GM11168 (cell line): ENCODE data around the gene SDF4.

Experiments
- in situ Hi-C: fragments of 300-500 bp; cut with MboI; formaldehyde crosslinking; loops from one replicate; pipeline ENCODE4 v1.12.0; 2022; ENCODE audit warnings: low sequenced_read_pairs; ENCODE audit not compliant: unreplicated experiment

Gene SDF4, protein sequence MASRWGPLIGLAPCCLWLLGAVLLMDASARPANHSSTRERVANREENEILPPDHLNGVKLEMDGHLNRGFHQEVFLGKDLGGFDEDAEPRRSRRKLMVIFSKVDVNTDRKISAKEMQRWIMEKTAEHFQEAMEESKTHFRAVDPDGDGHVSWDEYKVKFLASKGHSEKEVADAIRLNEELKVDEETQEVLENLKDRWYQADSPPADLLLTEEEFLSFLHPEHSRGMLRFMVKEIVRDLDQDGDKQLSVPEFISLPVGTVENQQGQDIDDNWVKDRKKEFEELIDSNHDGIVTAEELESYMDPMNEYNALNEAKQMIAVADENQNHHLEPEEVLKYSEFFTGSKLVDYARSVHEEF

DNA sequence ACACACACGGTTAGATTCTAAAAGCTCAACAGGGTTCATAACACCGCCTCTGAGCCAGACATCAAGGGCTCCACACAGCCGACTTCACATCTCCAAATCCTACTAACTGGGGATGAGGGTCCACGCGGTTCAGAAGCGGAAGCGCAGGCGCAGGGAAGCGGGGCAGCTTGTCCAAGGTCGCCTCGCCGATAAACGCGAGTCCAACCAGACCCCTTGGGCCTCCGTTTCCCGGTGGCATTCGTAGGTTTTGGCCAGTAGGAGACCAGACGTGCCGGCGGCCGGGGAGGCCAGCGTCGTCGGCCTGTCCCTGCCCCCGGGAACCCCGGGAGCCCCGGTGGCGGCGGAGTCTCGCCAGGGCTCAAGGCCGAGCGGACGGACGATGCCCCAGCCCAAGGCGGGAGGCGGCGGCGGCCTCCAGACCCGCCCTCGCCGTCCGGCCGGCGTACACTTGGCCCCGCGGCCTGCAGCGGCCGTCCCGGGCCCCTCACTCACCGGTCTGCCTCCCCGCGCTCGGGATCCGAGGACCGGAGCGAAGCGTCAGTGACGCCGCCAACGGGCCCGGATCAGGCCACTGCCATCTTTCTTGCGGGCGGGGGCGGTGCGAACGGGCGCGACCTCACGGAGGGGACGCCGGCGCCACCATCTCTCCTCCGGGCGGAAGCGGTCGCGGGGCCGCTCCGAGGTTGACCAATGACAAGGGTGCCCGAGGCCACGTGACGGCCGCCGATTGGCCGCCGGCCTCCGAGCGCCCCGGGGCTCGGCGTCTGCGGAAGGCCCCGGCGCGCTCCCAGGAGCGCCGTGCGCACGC, at the start of gene SDF4:
Gene SDF4, minus strand, starts transcription at position 602 of the 808 bp plus-strand sequence. CDS start 3,229 bp downstream, outside the sequence.
- in situ Hi-C loops, result no loop called here

DNA sequence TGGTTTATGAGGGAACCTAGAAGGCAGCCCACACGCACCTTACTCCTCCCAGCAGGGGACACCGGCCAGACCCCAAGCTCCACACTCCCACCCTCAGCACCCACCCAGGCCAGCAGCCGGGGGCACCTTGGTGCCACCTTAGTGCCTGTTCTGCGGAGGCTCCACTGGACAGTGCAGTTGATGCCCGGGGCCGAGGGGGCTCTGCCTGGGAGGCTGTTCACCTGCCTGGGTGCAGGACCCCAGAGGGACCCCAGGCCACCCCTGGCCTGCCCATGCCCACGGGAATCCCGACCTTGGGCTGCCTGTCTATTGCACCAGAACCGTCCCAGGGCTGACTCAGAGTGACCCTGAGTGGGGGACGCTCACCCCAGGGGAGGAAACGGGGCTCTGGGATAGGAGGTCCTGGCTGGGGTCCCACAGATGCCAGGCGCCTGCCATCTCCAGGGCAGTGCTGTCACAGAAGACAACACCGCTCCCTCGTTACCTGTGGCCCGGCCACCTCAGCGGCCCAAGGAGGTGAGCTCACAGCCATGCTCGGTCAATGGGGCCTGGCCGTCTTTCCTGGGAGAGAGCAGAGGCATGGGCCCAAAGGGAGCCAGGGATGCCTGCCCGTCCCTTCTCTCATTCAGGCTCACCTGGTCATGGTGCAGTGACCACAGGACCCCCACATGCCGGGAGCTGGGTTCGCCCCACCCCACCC, 49.1 kb upstream of the SDF4 start:
- in situ Hi-C loops, result no loop called here

GRCh38 chr1:1279028-1279427, 47.2 kb upstream of the SDF4 start:
- in situ Hi-C loops, result no loop called here

DNA sequence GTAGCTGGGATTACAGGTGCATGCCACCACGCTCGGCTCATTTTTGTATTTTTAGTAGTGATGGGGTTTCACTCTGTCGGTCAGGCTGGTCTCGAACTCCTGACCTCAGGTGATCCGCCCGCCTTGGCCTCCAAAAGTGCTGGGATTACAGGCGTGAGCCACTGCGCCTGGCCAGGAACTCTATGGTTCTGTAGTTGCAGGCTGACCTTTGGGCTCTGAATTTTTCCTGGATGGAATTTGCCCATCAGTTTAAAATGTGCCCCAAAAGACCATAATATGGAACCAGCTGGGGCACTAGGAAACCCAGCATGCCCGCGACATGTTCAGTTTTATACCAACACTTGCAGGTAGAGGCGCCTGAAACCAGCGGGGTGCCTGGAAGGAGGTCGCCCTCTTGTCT, 46.8 kb upstream of the SDF4 start:
- in situ Hi-C loops, result no loop called here

DNA sequence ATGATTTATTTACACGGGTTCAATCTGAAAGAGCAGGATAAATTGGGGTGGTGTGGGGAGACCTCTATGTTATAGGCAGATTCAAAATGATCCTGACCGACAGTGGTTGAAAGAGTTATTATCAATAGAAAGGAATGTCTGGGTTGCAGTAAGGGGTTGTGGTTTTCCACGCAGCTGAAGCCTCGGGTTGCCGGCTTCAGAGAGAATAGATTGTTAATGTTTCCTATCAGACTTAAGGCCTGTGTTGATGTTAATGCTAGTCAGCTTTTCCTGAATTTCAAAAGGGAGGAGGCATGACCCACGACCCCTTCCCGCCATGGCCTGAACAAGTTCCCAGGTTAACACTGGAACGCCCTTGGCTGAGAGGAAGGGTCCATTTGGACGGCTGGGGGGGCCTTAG, 44.0 kb upstream of the SDF4 start:
- in situ Hi-C loops, result no loop called here

- in situ Hi-C loops, result no loop called here
Observed at GRCh38 chr1:1274931-1275431, 43.2 kb upstream of the SDF4 start.

GRCh38 chr1:1274299-1274930, 42.6 kb upstream of the SDF4 start:
- in situ Hi-C loops, result no loop called here

DNA sequence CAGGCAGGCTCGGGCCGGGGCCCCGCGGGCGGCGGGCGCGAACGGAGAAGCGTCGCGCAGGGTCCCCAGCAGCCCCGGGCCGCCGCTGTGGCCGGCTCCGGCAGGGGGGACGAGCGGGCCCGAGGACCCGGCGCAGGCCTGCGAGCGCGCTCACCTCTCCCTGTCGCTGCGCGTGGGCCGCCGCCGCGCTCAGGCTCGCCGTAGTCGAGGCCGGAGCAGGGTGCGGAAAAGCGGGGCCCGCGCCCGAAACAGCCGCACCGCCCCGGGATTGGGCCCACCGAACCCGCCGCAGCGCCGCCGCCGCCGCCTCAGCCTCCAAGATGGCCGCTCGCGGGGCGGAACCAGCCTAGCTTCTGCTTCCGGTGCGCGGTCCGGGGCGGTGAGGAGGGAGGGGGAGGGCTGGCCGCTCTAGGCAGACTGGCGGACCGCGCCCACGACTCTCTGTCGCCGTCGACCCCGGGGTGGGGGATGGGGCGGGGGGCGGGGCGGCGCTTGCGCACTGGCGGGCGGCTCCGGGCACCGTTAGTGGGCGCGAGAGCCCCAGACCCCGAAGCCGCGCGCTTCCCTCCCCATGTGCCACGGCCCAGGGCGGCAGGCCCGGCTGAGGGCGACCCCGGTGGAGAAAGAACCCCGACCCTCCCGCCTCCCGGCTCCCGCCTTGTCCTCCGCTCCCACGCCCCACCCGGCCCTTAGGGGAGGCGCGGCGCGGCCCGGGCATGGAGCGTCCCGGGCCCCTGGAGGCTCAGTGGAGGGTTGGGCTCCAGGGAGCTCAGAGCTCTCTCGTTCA, 41.9 kb upstream of the SDF4 start, which contains the start of gene UBE2J2:
Gene UBE2J2, minus strand, starts transcription at position 343 of the 787 bp plus-strand sequence. CDS start 5,862 bp downstream, outside the sequence.
- in situ Hi-C loops, result no loop called here

GRCh38 chr1:1273209-1273511, 41.4 kb upstream of the SDF4 start:
- in situ Hi-C loops, result no loop called here

DNA sequence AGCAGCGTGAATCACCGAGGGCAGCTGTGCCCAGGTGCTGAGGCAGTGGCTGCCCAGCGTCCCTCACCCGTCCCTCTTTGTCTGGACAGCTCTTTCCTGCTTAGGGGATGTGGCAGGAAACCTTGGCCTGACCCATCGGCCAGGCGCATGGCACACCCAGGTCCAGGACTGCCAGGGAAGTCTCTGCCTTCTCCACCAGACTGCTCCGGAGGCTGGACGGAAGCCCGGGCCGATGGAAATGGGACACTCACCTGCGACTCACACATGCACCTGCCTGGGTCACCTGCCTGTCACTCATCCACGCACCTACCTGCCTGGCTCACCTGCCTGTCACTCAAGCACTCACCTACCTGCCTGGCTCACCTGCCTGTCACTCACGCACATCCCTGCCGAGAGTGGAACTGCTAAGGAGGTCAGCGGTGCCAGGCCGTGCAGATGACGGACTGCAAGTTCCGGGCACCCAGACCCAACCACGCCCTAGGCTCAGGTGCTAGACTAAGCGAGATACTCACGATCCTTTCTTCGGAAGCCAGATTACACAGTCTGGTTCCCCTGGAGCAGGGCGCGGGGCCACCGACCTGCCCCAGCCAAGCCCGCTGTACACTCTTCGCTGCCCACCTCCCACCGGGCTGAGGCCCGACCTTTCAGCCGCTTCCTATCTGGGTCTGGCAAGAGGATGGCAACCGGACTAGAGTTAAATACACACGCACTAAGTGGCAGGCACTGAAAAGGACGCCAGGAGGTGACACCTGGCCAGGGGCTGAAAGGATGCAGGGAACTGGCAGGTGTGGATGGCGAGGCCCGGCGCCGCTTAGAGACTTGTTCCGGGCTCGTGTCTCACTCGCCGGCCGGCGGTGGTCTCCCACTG, 40.8 kb upstream of the SDF4 start:
- in situ Hi-C loops, result no loop called here

- in situ Hi-C loops, result no loop called here
Observed at GRCh38 chr1:1270813-1271212, 39.0 kb upstream of the SDF4 start.

DNA sequence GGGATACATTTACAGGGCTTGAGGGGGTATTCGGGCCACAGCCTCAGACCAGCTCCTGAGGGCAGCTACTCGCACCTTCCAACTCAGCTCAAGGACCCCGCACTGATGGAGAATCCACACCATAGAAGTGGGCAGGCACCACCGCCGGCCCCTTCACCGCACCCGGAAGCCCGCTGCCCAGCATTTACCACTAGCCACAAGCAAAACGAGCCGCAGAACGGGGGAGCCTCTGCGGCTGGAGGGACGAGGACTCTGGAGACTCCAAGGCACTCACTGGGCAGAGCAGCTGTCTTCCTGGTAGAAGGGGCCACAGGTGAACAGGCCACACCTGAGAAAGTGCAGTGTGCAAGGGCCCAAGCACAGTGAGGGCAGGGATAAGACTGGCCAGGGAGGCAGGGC, 36.5 kb upstream of the SDF4 start:
- in situ Hi-C loops, result no loop called here

- in situ Hi-C loops, result no loop called here
Observed at GRCh38 chr1:1267488-1268283, 35.9 kb upstream of the SDF4 start.

DNA sequence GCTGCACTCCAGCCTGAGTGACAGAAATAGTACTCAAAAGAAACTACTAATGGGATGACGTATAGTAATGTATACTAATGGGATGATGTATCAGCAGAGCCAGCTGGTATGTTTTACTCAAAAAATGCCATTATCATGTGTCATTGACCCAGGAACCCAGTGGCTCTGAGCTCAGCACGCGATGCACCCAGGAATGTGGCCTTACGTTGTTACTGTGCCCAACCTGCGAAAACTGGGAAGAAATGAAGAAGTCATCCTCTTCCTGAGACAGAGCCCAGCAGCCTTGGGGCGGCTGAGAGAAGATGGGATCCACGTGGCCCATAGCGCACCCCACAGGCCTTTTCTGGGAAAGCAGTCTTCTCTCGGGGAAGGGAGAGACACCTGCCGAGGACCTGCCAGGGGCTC, 33.1 kb upstream of the SDF4 start:
- in situ Hi-C loops, result no loop called here

DNA sequence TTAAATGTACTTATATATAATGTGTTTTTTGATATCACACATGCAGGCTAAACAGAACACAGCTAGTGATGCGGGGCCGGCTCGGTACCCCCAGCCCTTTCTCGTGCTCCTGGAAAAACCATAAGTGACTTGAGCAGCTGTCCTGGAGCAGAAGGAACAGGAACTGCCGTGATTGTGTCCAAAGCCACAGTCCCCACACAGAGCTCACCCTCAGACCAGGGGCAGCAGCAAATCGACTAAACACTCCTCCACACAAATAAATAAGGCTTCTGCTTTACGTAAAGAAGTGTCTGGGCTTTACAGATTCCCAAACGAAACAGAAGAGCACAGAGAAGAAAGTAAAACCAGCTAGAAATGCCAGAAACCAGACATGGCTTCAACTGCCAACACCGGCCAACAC, 32.2 kb upstream of the SDF4 start:
- in situ Hi-C loops, result no loop called here

GRCh38 chr1:1262758-1263157, 31.0 kb upstream of the SDF4 start:
- in situ Hi-C loops, result no loop called here

DNA sequence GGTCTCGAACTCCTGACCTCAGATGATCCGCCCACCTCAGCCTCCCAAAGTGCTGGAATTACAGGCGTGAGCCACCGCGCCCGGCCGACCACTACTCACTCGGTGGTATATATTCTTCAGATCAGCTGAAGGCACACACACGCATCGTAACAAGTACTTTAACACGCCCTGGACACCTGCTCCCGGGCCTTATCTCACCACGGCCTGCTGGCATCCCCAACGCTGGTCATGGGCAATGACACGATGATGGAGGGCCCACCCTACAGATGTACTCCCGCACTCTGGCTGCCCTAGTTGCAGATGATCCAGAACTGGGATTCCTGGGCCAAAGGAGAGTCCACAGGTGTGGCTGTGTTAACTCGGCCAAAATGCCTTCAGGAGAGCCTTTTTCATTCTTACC, 30.3 kb upstream of the SDF4 start:
- in situ Hi-C loops, result no loop called here
